Activated CD4-positive, alpha-beta T cell treated with anti-CD3 and anti-CD28 coated beads for 24 hours (primary cell): ENCODE data around the gene CTDSPL.
"Not testable (repeated sequence)": the region's sequence is repeated elsewhere in the genome, so short reads cannot be mapped to it uniquely, and the experiment has no call there.

ENCODE experiments used
- DNase-seq, 2 donors: peaks; one replicate each; pipeline ENCODE4 v3.0.0-alpha.2; 2020; ENCODE audit warnings: low read depth in 2 of 2

The CTDSPL gene

GRCh38 chr3:38018296-38019266 is 156.9 kb downstream of the CTDSPL start:
- no peak for DNase-seq

GRCh38 chr3:38019658-38020341 is 158.1 kb downstream of the CTDSPL start:
- no peak for DNase-seq

DNA sequence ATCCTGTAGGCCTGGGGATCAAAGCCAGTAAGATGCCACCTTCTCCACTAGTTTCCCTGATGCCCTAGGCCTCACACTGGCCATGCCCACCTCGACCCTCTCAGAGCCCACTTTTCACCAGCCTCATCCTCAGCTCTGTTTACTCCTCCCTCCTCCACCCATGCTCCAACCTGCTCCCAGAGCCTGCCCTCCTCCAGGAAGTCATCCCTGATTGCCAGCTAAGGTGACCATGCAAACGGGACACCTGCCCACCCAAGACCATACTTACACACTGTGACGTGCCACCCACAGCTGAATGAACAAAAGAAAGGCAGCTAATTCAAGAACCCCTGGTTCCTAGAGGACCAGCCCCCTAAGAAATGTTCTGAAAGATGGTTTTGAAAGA is 158.7 kb downstream of the CTDSPL start:
- no peak for DNase-seq

GRCh38 chr3:38021196-38021595 is 159.5 kb downstream of the CTDSPL start:
- DNase-seq, result no peak

DNA sequence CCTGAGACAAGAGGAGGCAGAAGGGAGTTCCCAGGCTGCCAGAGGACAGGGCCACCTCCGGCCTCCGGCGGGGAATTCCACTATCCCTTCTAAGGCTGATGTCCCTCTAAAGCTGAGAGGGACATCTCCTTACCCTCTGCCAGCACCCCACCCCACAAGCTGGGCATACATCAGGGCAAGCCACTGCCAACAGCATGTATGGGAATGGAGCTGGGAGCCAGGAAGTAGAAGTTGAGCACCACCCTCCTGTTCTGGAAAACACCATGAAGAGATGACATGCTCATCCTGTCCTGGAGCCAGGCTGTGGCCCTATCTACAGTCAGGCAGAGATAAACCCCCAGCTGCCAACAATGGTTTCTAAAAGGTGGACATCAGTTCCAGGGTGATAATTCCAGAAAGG is 160.6 kb downstream of the CTDSPL start:
- DNase-seq, result no peak

- DNase-seq, result no peak
Observed at GRCh38 chr3:38022896-38023709, 161.4 kb downstream of the CTDSPL start.

GRCh38 chr3:38026856-38027255 is 165.2 kb downstream of the CTDSPL start:
- no peak for DNase-seq

- DNase-seq, result no peak
Observed at GRCh38 chr3:38027466-38028465, 166.1 kb downstream of the CTDSPL start.

DNA sequence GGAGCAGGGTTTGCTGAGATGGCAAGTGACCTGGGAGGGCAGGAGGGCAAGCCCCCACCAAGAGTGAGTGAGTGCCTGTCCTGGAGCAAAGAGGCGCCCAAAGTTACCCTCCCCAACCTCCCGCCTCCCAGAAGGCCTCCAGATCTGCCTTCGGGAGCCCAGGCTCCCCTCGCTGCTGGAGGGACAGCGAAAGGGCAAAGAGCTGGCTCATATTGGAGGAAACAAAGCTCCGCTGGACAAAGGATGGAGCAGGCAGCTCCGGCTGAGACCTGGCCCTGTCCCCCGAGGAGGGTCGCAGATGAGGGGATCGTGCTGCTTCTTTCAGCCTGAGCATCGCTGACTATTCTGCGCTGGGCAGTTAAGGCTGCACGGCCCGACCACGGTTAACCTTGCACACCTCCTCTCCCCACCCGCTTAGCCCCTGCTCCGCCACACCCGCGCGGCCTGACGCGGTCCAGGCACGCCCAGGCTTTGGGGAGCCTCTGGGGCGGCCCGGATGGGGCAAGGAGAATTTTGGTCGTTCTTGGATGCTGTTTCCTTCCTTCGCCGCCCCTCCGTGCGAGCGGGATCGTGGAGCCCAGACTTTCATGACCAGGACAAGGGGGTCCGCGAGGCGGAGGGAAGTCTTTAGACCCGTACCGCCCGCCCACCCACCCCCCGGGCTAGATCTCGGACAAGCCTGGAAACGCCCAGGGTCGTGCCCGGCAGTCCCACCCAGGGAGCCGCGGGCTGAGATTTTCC is 167.1 kb downstream of the CTDSPL start:
- DNase-seq, result no peak

GRCh38 chr3:38029400-38030125 is 167.9 kb downstream of the CTDSPL start, which contains the start of gene PLCD1:
Gene PLCD1, minus strand, starts transcription at chr3:38029642. Its CDS starts 103 bp downstream, at chr3:38029539.
- DNase-seq, result no peak

DNA sequence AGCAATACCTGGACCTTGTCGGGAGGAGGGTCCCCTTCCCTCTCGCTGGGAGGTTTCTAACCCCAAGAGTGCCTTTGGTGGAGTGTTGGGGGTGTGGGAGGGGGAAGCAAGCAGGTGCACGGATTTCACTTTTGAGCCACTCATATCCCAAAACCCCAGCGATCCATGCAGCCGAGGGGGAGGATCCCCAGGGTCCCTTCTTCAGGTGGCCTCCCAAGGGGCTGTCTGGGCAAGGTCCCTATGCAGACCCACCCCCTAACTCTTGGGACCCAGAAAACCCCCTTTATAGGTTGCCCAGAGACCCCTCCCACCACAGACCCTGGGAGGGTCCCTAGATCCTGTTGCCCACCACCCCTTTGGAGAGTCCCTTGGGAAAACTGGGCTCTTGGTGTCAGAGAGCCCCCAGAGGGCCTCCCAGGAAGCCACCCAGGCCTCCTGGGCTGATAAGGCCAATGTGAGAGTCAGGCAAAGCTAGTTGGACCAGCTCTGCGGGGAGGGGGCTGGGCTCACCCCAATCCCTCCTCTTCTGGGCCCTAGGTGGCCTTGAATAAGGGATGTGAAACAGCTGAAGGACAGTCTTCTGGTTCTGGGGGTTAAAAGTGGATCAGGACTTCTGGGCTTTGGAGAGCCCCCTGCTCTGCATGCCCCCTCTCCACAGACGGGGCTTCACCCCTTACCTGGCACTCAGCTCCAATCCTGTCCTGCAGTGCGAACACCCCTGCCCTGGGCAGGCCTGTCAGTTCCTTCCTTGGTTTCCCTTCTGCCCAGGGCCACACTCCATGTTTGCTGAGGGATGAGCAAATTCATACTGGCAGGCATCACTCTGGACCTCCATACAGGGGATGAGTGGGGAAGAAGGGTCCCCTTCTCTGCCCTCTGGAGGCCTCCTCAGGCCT is 168.7 kb downstream of the CTDSPL start:
- DNase-seq, result no peak

GRCh38 chr3:38031022-38031994 is 169.6 kb downstream of the CTDSPL start:
- no peak for DNase-seq

DNA sequence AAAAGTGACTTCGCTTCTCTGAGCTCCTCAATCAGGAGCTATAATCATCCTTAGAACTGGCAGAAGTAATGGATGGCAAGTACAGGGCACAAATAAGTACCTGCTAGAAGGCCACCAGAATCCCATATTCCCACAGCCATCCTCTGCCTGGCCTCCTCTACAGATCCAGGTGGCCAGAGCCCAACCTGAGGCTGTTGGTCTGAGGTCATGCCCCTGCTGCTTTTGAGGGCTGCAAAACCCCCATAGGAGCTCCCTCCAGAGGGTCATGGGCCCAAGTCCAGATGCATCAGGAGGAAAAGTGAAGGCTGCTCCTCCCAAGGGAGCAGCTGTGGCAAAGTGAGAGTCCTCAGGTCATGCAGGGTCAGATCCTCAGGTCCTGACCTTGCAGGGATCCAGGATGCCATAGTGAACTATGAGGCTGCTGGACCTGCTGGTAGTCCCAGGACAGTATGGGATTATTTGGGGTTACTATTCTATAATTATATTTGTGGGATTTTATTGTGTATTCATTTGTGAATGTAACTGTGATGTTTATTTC is 170.7 kb downstream of the CTDSPL start:
- DNase-seq, result no peak

- not testable (repeated sequence) for DNase-seq
Observed at GRCh38 chr3:38033586-38033985, 171.9 kb downstream of the CTDSPL start.
